ENCODE measurements around the gene LAMA4. TPM values are rescaled to one million over a fixed set of nuclear protein-coding genes. Genes with fewer than 3 reads are reported as not detected.

The LAMA4 gene
- total RNA-seq, 4 donors from 2014 or later = 212 to 265 (median 238) TPM

DNA sequence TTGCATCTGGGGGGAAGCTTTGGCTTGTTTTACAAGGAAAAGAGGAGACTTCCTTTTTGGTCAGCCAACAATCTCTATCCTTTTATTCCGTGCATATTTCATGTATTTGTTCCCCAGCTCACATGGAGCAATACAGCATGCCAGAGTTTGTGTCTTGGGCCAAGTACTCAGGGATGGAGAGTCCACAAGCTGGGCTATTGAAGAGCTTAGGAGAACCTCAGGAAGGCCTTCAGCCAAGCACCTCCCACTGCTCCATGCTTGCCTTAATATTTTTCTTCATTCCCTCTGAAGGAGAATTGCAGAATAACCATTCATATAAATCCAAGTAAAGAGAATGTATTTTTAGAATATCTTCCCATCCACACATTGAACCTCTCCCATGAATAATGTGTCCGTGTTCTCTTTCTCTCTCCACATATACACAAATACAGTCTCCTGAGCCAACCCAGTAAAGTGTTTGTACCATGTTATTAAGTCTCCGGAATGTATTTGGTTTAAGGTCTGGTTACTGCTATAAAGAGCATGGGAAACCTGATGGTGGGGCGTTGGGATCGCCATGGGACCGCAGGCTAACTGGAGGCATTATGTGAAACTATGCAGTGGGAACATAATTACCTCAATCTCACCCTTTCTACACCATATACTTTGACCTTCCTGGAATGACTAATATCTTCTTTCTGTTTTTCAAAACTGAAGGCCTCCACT, 3.0 kb downstream of the LAMA4 start:
- TF ChIP-seq, protein P1, sequence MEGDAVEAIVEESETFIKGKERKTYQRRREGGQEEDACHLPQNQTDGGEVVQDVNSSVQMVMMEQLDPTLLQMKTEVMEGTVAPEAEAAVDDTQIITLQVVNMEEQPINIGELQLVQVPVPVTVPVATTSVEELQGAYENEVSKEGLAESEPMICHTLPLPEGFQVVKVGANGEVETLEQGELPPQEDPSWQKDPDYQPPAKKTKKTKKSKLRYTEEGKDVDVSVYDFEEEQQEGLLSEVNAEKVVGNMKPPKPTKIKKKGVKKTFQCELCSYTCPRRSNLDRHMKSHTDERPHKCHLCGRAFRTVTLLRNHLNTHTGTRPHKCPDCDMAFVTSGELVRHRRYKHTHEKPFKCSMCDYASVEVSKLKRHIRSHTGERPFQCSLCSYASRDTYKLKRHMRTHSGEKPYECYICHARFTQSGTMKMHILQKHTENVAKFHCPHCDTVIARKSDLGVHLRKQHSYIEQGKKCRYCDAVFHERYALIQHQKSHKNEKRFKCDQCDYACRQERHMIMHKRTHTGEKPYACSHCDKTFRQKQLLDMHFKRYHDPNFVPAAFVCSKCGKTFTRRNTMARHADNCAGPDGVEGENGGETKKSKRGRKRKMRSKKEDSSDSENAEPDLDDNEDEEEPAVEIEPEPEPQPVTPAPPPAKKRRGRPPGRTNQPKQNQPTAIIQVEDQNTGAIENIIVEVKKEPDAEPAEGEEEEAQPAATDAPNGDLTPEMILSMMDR (IDR thresholded peaks at IDR 0.05; ENCODE audit: low read depth) = no peak

DNA sequence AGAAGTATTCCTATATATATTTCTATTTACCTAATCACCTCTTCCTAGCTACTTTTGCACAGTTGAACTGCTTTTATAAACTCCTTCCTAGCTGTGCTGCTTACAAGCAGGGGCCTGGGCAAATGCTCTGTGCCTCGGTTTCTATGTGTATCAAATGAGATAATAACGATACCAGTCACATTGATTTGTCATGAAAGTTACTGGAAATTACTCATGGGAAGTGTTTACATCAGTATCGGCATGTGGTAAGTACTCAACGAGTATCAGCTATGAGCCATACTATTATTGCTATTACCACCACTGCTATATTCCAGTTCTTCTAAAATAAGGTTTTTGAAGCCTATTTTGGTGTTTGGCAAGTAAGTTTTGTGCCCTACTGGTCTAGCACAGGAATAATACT, 4.9 kb downstream of the LAMA4 start:
- TF ChIP-seq, protein P1 (IDR thresholded peaks at IDR 0.05; ENCODE audit: low read depth) = no peak

DNA sequence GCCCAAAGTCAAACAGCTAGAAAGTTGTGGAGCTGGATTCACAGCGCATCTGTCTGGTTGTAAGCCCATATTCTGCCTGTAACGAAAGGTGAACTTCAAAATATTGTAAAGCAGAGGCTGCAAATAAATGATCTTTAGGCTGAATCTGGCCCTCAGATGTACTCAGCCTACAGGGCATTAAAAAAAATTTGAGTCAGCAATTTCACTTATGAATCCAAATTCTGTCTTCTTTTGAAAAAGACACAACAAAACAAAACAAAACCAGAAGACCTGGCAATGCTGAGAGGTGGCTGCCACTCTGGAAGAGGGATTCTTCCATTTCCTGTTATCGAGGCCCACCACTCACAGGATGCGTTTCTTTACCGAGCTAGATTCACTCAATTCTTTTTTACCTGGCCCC, 7.1 kb downstream of the LAMA4 start:
- TF ChIP-seq, protein P1 (IDR thresholded peaks at IDR 0.05; ENCODE audit: low read depth) = no peak

DNA sequence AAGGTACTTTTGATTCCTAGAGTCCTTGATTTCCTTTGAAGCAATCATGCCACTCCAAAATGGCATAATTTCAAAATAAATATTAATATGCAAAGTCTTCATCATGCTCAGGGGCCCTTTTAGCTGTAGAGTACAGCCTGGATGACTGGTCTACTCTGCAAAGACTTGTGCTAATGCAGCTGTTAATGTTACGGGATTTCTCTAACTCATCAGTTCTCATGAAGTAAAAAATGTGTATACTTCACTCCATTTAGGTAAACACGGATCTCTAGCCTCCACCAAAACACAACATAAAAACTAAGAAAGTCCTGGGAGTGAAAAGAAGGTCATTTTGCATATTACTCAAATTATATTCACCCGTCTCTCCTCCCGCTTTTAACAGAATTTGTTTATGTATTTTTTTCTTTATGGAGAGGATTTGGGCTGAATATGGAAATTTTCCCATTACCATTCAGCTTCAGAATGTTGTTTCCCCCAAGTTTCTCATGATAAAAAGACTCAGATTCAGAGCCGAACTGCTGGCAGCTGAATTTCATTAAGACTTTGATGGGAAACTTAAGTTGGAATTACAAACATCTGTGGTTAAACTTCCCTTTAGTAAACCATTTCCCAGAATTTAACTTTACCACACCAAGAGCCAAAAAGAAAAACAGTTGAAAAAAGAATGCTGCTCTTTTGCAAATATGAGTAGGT, 8.7 kb downstream of the LAMA4 start:
- TF ChIP-seq, protein P1 (IDR thresholded peaks at IDR 0.05; ENCODE audit: low read depth) = no peak

DNA sequence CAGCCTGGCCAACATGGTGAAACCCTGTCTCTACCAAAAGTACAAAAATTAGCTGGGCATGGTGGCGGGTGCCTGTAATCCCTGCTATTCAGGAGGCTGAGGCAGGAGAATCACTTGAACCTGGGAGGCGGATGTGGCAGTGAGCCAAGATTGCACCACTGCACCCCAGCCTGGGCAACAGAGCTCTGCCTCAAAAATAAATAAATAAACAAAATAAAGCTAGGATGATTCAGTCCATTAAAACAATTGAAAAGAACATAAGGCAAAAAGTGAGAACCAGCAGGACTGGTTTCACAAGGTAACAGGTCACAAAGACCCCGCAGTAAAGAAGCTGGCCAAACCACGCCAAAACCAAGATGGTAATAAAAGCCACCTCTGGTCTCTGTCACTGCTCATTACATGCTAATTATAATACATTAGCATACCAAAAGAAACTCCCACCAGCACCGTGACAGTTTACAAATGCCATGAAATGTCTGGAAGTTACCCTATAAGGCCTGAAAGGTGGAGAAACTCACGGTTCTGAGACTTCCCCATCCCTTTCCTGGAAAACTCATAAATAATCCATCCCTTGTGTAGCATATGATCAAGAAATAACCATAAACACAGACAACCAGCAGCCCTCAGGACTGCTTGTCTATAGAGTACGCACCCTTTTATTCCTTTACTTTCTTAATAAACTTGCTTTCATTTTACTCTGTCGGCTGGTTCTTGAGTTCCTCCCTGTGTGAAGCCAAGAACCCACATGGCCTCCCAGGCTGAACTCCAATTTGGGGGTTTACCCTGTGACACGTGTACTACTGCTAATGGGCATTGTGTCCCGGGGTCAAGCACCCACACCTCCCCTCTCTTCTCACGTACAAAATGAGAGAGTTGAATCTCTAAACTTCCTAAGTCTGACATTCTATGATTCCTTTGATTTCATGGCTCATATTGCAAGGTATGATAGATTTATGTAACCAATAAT, 10.2 kb downstream of the LAMA4 start:
- TF ChIP-seq, protein P1 (IDR thresholded peaks at IDR 0.05; ENCODE audit: low read depth) = no peak

DNA sequence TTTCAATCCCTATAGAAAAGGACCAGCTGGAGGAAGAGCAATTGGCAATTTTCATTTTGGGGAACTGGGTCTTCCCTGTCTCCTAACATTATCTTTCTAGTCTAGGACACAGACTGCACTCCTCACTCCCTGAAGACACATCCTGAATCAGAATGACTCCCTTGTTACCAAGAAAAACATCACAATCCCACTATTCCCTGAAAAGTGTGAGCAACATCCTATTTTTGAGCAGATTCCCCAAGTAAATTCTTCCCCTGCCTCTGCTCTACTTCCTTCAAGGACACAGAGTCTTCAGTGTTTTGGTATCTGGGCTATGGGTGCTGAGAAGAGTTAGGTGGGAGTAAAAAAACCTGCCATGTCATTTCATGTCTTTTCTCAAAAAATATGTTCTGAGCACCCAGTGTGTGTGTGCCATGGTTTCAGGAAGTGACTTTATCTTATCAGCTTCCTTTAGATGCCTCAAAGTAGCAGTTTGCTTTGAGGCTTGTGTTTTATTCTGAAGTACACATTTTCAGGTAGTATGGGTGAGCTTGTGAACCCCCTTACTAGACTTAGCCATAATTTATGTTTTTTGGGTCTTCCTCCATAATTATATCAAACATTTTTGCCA, 12.4 kb downstream of the LAMA4 start:
- TF ChIP-seq, protein P1 (IDR thresholded peaks at IDR 0.05; ENCODE audit: low read depth) = no peak
